ENCODE results near the gene RASAL2. TPM values are rescaled to one million over a fixed set of nuclear protein-coding genes. Genes with fewer than 3 reads are reported as not detected.

Gene RASAL2
- total and polyA plus RNA-seq, 2 experiments from 2014 or later = 16.0 to 42.2 TPM

DNA sequence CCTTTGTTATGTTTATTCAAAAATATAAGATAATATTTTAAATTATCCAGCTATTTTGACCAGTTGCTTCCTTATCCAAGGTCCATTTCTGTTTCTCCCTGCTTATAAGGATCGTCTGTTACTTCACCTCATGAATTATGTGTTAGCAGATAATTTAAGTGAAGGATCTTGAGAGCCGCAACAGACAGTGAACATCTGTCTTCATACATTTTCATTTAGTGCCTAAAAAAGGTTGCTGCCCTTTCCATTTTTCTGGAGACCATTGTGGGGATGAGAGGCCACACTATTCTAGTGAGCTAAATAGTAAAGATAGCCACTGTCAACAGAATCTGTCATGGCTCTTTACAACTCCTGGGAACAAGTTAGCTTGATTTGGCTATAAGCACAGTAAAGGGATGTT, 248.8 kb downstream of the RASAL2 start:
- Mint-ChIP-seq H3K27me3 (ENCODE audit: insufficient read depth, low read depth, poor library complexity) (no peaks in the 10 kb centered on the region), H3K36me3 (ENCODE audit: low read depth) (no peaks in the 10 kb centered on the region), H3K4me1 (peaks cover 56% of the 10 kb centered on the region), H3K27ac (peak overlapping the region; percentile 81), H3K9me3 (no peaks in the 10 kb centered on the region), H3K4me3 (peak overlapping the region; percentile 25)
- Histone ChIP-seq H3K4me1 (ENCODE audit: insufficient read depth) (peaks cover 41% of the 10 kb centered on the region), H3F3A (replicated peaks; ENCODE audit: low read depth) (no peaks in the 10 kb centered on the region), H4K20me1 (replicated peaks; ENCODE audit: insufficient read depth) (no peaks in the 10 kb centered on the region), H3K9me2 (ENCODE audit: insufficient read depth) (no peaks in the 10 kb centered on the region), H3K79me2 (replicated peaks; ENCODE audit: insufficient read depth) (peaks cover 60% of the 10 kb centered on the region), H3K4me3 (peak overlapping the region; percentile 12; the same call in 1 of the 2 replicates), H2AFZ (no peak overlapping the region), H3K27me3 (ENCODE audit: insufficient read depth) (no peaks in the 10 kb centered on the region), H3K36me3 (ENCODE audit: insufficient read depth) (no peaks in the 10 kb centered on the region), H3K27ac (ENCODE audit: low read depth) (peak overlapping the region; percentile 67), H3K4me2 (peak overlapping the region; percentile 41)
- no peak for ATAC-seq
- no peak for DNase-seq (ENCODE audit: low spot score)
- TF ChIP-seq, protein P1, sequence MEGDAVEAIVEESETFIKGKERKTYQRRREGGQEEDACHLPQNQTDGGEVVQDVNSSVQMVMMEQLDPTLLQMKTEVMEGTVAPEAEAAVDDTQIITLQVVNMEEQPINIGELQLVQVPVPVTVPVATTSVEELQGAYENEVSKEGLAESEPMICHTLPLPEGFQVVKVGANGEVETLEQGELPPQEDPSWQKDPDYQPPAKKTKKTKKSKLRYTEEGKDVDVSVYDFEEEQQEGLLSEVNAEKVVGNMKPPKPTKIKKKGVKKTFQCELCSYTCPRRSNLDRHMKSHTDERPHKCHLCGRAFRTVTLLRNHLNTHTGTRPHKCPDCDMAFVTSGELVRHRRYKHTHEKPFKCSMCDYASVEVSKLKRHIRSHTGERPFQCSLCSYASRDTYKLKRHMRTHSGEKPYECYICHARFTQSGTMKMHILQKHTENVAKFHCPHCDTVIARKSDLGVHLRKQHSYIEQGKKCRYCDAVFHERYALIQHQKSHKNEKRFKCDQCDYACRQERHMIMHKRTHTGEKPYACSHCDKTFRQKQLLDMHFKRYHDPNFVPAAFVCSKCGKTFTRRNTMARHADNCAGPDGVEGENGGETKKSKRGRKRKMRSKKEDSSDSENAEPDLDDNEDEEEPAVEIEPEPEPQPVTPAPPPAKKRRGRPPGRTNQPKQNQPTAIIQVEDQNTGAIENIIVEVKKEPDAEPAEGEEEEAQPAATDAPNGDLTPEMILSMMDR (conservative IDR thresholded peaks at IDR 0.05; ENCODE audit: low read depth in 2 of 2) = no peak
- no peak for TF ChIP-seq JUNB (IDR thresholded peaks at IDR 0.05; ENCODE audit: unreplicated experiment)
- no peak for TF ChIP-seq EZH2 (IDR thresholded peaks at IDR 0.05; ENCODE audit: low read depth, unreplicated experiment)
- no peak for TF ChIP-seq POLR2AphosphoS5 (IDR thresholded peaks at IDR 0.05; ENCODE audit: low read depth)
- TF ChIP-seq, protein P2, sequence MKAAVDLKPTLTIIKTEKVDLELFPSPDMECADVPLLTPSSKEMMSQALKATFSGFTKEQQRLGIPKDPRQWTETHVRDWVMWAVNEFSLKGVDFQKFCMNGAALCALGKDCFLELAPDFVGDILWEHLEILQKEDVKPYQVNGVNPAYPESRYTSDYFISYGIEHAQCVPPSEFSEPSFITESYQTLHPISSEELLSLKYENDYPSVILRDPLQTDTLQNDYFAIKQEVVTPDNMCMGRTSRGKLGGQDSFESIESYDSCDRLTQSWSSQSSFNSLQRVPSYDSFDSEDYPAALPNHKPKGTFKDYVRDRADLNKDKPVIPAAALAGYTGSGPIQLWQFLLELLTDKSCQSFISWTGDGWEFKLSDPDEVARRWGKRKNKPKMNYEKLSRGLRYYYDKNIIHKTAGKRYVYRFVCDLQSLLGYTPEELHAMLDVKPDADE (IDR thresholded peaks at IDR 0.05) = no peak
- no peak for TF ChIP-seq ZNF331 (CRISPR knock-in tag; IDR thresholded peaks at IDR 0.05; ENCODE audit: low read depth)
- TF ChIP-seq CREB1 (CRISPR knock-in tag; IDR thresholded peaks at IDR 0.05; ENCODE audit: low read depth) = no peak
- TF ChIP-seq, protein P3, sequence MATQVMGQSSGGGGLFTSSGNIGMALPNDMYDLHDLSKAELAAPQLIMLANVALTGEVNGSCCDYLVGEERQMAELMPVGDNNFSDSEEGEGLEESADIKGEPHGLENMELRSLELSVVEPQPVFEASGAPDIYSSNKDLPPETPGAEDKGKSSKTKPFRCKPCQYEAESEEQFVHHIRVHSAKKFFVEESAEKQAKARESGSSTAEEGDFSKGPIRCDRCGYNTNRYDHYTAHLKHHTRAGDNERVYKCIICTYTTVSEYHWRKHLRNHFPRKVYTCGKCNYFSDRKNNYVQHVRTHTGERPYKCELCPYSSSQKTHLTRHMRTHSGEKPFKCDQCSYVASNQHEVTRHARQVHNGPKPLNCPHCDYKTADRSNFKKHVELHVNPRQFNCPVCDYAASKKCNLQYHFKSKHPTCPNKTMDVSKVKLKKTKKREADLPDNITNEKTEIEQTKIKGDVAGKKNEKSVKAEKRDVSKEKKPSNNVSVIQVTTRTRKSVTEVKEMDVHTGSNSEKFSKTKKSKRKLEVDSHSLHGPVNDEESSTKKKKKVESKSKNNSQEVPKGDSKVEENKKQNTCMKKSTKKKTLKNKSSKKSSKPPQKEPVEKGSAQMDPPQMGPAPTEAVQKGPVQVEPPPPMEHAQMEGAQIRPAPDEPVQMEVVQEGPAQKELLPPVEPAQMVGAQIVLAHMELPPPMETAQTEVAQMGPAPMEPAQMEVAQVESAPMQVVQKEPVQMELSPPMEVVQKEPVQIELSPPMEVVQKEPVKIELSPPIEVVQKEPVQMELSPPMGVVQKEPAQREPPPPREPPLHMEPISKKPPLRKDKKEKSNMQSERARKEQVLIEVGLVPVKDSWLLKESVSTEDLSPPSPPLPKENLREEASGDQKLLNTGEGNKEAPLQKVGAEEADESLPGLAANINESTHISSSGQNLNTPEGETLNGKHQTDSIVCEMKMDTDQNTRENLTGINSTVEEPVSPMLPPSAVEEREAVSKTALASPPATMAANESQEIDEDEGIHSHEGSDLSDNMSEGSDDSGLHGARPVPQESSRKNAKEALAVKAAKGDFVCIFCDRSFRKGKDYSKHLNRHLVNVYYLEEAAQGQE (IDR thresholded peaks at IDR 0.05; ENCODE audit: unreplicated experiment) = no peak
- no peak for TF ChIP-seq EZH2phosphoT487 (IDR thresholded peaks at IDR 0.05; ENCODE audit: unreplicated experiment)
- no peak for TF ChIP-seq NANOG (IDR thresholded peaks at IDR 0.05; ENCODE audit: borderline replicate concordance)
- TF ChIP-seq STAT1 (IDR thresholded peaks at IDR 0.05; ENCODE audit: unreplicated experiment) = no peak
- TF ChIP-seq, protein P4, sequence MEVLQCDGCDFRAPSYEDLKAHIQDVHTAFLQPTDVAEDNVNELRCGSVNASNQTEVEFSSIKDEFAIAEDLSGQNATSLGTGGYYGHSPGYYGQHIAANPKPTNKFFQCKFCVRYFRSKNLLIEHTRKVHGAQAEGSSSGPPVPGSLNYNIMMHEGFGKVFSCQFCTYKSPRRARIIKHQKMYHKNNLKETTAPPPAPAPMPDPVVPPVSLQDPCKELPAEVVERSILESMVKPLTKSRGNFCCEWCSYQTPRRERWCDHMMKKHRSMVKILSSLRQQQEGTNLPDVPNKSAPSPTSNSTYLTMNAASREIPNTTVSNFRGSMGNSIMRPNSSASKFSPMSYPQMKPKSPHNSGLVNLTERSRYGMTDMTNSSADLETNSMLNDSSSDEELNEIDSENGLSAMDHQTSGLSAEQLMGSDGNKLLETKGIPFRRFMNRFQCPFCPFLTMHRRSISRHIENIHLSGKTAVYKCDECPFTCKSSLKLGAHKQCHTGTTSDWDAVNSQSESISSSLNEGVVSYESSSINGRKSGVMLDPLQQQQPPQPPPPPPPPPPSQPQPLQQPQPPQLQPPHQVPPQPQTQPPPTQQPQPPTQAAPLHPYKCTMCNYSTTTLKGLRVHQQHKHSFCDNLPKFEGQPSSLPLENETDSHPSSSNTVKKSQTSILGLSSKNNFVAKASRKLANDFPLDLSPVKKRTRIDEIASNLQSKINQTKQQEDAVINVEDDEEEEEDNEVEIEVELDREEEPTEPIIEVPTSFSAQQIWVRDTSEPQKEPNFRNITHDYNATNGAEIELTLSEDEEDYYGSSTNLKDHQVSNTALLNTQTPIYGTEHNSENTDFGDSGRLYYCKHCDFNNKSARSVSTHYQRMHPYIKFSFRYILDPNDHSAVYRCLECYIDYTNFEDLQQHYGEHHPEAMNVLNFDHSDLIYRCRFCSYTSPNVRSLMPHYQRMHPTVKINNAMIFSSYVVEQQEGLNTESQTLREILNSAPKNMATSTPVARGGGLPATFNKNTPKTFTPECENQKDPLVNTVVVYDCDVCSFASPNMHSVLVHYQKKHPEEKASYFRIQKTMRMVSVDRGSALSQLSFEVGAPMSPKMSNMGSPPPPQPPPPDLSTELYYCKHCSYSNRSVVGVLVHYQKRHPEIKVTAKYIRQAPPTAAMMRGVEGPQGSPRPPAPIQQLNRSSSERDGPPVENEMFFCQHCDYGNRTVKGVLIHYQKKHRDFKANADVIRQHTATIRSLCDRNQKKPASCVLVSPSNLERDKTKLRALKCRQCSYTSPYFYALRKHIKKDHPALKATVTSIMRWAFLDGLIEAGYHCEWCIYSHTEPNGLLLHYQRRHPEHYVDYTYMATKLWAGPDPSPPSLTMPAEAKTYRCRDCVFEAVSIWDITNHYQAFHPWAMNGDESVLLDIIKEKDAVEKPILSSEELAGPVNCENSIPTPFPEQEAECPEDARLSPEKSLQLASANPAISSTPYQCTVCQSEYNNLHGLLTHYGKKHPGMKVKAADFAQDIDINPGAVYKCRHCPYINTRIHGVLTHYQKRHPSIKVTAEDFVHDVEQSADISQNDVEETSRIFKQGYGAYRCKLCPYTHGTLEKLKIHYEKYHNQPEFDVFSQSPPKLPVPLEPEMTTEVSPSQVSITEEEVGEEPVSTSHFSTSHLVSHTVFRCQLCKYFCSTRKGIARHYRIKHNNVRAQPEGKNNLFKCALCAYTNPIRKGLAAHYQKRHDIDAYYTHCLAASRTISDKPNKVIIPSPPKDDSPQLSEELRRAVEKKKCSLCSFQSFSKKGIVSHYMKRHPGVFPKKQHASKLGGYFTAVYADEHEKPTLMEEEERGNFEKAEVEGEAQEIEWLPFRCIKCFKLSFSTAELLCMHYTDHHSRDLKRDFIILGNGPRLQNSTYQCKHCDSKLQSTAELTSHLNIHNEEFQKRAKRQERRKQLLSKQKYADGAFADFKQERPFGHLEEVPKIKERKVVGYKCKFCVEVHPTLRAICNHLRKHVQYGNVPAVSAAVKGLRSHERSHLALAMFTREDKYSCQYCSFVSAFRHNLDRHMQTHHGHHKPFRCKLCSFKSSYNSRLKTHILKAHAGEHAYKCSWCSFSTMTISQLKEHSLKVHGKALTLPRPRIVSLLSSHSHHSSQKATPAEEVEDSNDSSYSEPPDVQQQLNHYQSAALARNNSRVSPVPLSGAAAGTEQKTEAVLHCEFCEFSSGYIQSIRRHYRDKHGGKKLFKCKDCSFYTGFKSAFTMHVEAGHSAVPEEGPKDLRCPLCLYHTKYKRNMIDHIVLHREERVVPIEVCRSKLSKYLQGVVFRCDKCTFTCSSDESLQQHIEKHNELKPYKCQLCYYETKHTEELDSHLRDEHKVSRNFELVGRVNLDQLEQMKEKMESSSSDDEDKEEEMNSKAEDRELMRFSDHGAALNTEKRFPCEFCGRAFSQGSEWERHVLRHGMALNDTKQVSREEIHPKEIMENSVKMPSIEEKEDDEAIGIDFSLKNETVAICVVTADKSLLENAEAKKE (CRISPR knock-in tag; IDR thresholded peaks at IDR 0.05) = no peak
- no peak for TF ChIP-seq ZNF114 (CRISPR knock-in tag; IDR thresholded peaks at IDR 0.05)

Data from GM23338 (cell line).